ENCODE results near the gene IMP4.

DNA sequence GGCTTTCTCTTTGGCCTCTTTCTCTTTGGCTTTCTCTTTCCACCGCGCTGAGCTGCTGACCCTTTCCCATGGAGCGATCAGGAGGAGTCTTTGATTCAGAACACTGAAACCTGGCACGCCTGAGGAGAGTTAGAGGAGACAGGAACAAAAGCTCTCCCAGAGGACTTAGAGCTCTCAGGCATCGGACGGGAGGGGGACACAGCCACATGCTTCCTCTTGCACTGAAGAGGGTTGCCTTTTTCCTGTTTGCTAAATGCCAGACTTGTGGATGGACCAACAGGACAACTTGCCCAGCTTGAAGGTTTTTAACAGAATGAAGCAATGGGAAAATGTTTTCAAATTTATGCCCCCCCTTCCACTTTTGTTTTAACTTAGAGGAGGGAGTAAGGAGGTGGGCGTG lies 9.5 kb downstream of the IMP4 start:
- TF ChIP-seq, protein P1, sequence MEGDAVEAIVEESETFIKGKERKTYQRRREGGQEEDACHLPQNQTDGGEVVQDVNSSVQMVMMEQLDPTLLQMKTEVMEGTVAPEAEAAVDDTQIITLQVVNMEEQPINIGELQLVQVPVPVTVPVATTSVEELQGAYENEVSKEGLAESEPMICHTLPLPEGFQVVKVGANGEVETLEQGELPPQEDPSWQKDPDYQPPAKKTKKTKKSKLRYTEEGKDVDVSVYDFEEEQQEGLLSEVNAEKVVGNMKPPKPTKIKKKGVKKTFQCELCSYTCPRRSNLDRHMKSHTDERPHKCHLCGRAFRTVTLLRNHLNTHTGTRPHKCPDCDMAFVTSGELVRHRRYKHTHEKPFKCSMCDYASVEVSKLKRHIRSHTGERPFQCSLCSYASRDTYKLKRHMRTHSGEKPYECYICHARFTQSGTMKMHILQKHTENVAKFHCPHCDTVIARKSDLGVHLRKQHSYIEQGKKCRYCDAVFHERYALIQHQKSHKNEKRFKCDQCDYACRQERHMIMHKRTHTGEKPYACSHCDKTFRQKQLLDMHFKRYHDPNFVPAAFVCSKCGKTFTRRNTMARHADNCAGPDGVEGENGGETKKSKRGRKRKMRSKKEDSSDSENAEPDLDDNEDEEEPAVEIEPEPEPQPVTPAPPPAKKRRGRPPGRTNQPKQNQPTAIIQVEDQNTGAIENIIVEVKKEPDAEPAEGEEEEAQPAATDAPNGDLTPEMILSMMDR (IDR thresholded peaks at IDR 0.05), result no peak
- no peak for TF ChIP-seq POLR2A (IDR thresholded peaks at IDR 0.05)
